Liver (tissue), 3 donors: ENCODE data around the gene PCCB.

Experiments used
- CTCF ChIP-seq: fragments of 150-350 bp; IDR thresholded peaks from 2 replicates; pipeline ENCODE4 v1.5.1; 2017; ENCODE audit warnings: improper control_type of control experiment, low read depth, low read length; ENCODE audit not compliant: missing input control
- EGR1 ChIP-seq, 2 donors: IDR thresholded peaks; 2 replicates each; pipeline ENCODE4 v1.6.1; 2016 to 2018; ENCODE audit warnings: antibody characterized with exemption in 2 of 2, low read depth in 2 of 2
- FOXA1 ChIP-seq: IDR thresholded peaks from 2 replicates; pipeline ENCODE4 v1.6.1; 2016; ENCODE audit warnings: antibody characterized with exemption
- HNF4A ChIP-seq, 2 donors: conservative IDR thresholded peaks; 2 replicates each; pipeline ENCODE4 v1.6.1; 2016; ENCODE audit warnings: antibody characterized with exemption in 2 of 2, mild to moderate bottlenecking in 2 of 2
- donor health status: healthy.
- donor health status: healthy.

GRCh38 chr3:136366289-136366688, 116.1 kb downstream of the PCCB start:
- TF ChIP-seq FOXA1 (no peak), CTCF (no peak), HNF4A (conservative IDR thresholded peaks at IDR 0.05) (no peak), EGR1 (IDR thresholded peaks at IDR 0.05; ENCODE audit: low read depth in 2 of 2) (no peak)
